Esophagus squamous epithelium (tissue), 5 donors: ENCODE measurements around the gene RPTOR. TPM values are rescaled to one million over a fixed set of nuclear protein-coding genes. Genes with fewer than 3 reads are reported as not detected.

Experiments
- DNase-seq: peaks from one replicate; lab custom pipeline; 2025; lab: John Stamatoyannopoulos, UW
- H3K27ac ChIP-seq, 4 donors: fragments of 200-600 bp; sonication (generic); one replicate each; pipeline ENCODE4 v1.5.1; 2016 to 2019; ENCODE audit warnings: mild to moderate bottlenecking in 1 of 4
- H3K27me3 ChIP-seq, 4 donors: fragments of 200-600 bp; sonication (generic); 1 replicate in 3 of 4; 2 replicates in 1 of 4; pipeline versions ENCODE4 v1.5.1 to v1.6.0; 2017 to 2021; ENCODE audit warnings: antibody characterized with exemption in 1 of 4
- H3K36me3 ChIP-seq, 3 donors: fragments of 200-600 bp; sonication (generic); one replicate each; pipeline ENCODE4 v1.5.1; 2016 to 2019
- H3K4me1 ChIP-seq, 3 donors: fragments of 200-600 bp; sonication (generic); one replicate each; pipeline ENCODE4 v1.5.1; 2017 to 2019
- H3K4me3 ChIP-seq, 4 donors: fragments of 200-600 bp; sonication (generic); 1 replicate in 3 of 4; 2 replicates in 1 of 4; pipeline ENCODE4 v1.5.1; 2016 to 2019; ENCODE audit warnings: mild to moderate bottlenecking in 2 of 4, moderate library complexity in 1 of 4
- H3K9me3 ChIP-seq, 3 donors: fragments of 200-600 bp; sonication (generic); one replicate each; pipeline ENCODE4 v1.5.1; 2016 to 2019
- CTCF ChIP-seq, 6 experiments: fragments of 450-650 bp in 4 of 6; fragments of 200-600 bp in 2 of 6; sonication (generic) in 2 of 6; IDR thresholded peaks; one replicate each; pipeline ENCODE4 v1.5.1; 2016 to 2019; ENCODE audit warnings: antibody characterized with exemption in 6 of 6, mild to moderate bottlenecking in 4 of 6, moderate library complexity in 4 of 6
- POLR2A ChIP-seq, 4 donors: fragments of 450-650 bp; IDR thresholded peaks; one replicate each; pipeline ENCODE4 v1.6.1; 2017; ENCODE audit warnings: antibody characterized with exemption in 4 of 4, mild to moderate bottlenecking in 4 of 4, moderate library complexity in 3 of 4
- WGBS, 2 donors: methylation state at CpG; one replicate each; pipeline ENCODE4 v1.1.5; 2018; 5-methylcytosine and 5-hydroxymethylcytosine counted together
- intact Hi-C: fragments of 100-400 bp; cut with DNase I; formaldehyde crosslinking; loops from one replicate; pipeline ENCODE4 v1.15.0; 2022
- total RNA-seq, 4 donors: library from RNA; depleted of rRNA; stranded (reverse); fragments of >200 nt; gene quantifications; one replicate each; pipeline ENCODE4 v1.1.0, GENCODE V29; 2016
- donor health status: DM: yes; HTN: yes; CAD: no.

RPTOR gene
- total RNA-seq, 4 donors from 2014 or later = 11.7 to 27.8 (median 22.8) TPM

- H3K27ac ChIP-seq = no peak overlapping the region
- intact Hi-C loops = no loop called here
- peaks cover 0 to 69% (median 2%) of the 10 kb centered on the region in 3 donors for H3K36me3 ChIP-seq
- peaks cover 0 to 46% (median 20%) of the 10 kb centered on the region in 3 donors for H3K4me1 ChIP-seq
- 97 to 99% methylated on average over 8 of the region's 8 CpGs for WGBS, 2 donors
- no peaks in the 10 kb centered on the region for H3K9me3 ChIP-seq
- H3K4me3 ChIP-seq = no peak overlapping the region
- no peaks in the 10 kb centered on the region for H3K27me3 ChIP-seq
- DNase-seq = no peak
- no peak for TF ChIP-seq CTCF (IDR thresholded peaks at IDR 0.05)
- no peak for TF ChIP-seq POLR2A (IDR thresholded peaks at IDR 0.05)
Observed at GRCh38 chr17:80946449-80946848, 401.8 kb downstream of the RPTOR start.

- WGBS, 2 donors = 95 to 100% methylated on average over 10 to 13 of the region's 21 CpGs
- intact Hi-C loops = no loop called here
- H3K9me3 ChIP-seq = no peaks in the 10 kb centered on the region
- peaks cover 0 to 69% (median 7%) of the 10 kb centered on the region in 3 donors for H3K36me3 ChIP-seq
- peaks cover 0 to 40% (median 11%) of the 10 kb centered on the region in 3 donors for H3K4me1 ChIP-seq
- TF ChIP-seq CTCF (IDR thresholded peaks at IDR 0.05) (no peak), POLR2A (IDR thresholded peaks at IDR 0.05) (no peak)
- DNase-seq = no peak
- H3K4me3 ChIP-seq = no peak overlapping the region
- H3K27ac ChIP-seq = no peak overlapping the region
- no peaks in the 10 kb centered on the region for H3K27me3 ChIP-seq
Observed at GRCh38 chr17:80947200-80947940, 402.7 kb downstream of the RPTOR start.

GRCh38 chr17:80948019-80948975 lies 403.7 kb downstream of the RPTOR start:
- Histone ChIP-seq H3K4me3 (no peak overlapping the region), H3K4me1 (peaks cover 0 to 31% (median 2%) of the 10 kb centered on the region in 3 donors), H3K9me3 (no peaks in the 10 kb centered on the region), H3K27me3 (no peaks in the 10 kb centered on the region), H3K27ac (peak overlapping the region in 3 of 4 donors; percentile 15 to 58 (median 46)), H3K36me3 (peaks cover 0 to 77% (median 7%) of the 10 kb centered on the region in 3 donors)
- no peak for TF ChIP-seq CTCF (IDR thresholded peaks at IDR 0.05)
- no peak for TF ChIP-seq POLR2A (IDR thresholded peaks at IDR 0.05)
- no peak for DNase-seq
- WGBS, 2 donors = 73 to 91% methylated on average over 16 to 20 of the region's 48 CpGs
- intact Hi-C loops = no loop called here

GRCh38 chr17:80948976-80949450 lies 404.4 kb downstream of the RPTOR start:
- Histone ChIP-seq H3K27me3 (no peaks in the 10 kb centered on the region), H3K4me1 (peaks cover 0 to 29% (median 0%) of the 10 kb centered on the region in 3 donors), H3K4me3 (no peak overlapping the region), H3K9me3 (no peaks in the 10 kb centered on the region), H3K36me3 (peaks cover 0 to 85% (median 7%) of the 10 kb centered on the region in 3 donors), H3K27ac (peak overlapping the region; percentile 15 to 58 (median 34))
- DNase-seq = no peak
- TF ChIP-seq POLR2A (IDR thresholded peaks at IDR 0.05) (no peak), CTCF (IDR thresholded peaks at IDR 0.05) (no peak)
- WGBS, 2 donors = 60 to 75% methylated on average over 4 to 7 of the region's 16 CpGs
- intact Hi-C loops = no loop called here
